H9 (cell line): ENCODE results near the gene TRIB2. TPM values are rescaled to one million over a fixed set of nuclear protein-coding genes. Genes with fewer than 3 reads are reported as not detected.

Experiments
- DNase-seq: peaks from one replicate; pipeline ENCODE4 v3.0.0-alpha.2; 2017
- H2AFZ ChIP-seq: one replicate; pipeline ENCODE4 v1.6.1; 2013; ENCODE audit warnings: mild to moderate bottlenecking, low read length, control low read depth, moderate library complexity
- H2AK5ac ChIP-seq: 2 replicates; pipeline ENCODE4 v1.6.1; 2013; ENCODE audit warnings: low read length, control low read depth, mixed read lengths; ENCODE audit not compliant: insufficient read length
- H2BK120ac ChIP-seq: one replicate; pipeline ENCODE4 v1.6.1; 2013; ENCODE audit warnings: low read depth, mild to moderate bottlenecking, low read length, control low read depth, inconsistent platforms; ENCODE audit not compliant: poor library complexity, severe bottlenecking
- H2BK12ac ChIP-seq: 2 replicates; pipeline ENCODE4 v1.6.1; 2013; ENCODE audit warnings: low read length, control low read depth, mixed read lengths, low read depth; ENCODE audit not compliant: insufficient read length
- H2BK15ac ChIP-seq: 2 replicates; pipeline ENCODE4 v1.6.1; 2013; ENCODE audit warnings: low read depth, low read length, control low read depth
- H2BK20ac ChIP-seq: one replicate; pipeline ENCODE4 v1.6.1; 2013; ENCODE audit warnings: low read depth, mild to moderate bottlenecking, low read length, control low read depth, inconsistent platforms; ENCODE audit not compliant: poor library complexity, severe bottlenecking
- H2BK5ac ChIP-seq: 2 replicates; pipeline ENCODE4 v1.6.1; 2013; ENCODE audit warnings: low read length, control low read depth, mixed read lengths; ENCODE audit not compliant: insufficient read length
- H3K14ac ChIP-seq: 2 replicates; pipeline ENCODE4 v1.6.1; 2013; ENCODE audit warnings: low read length, control low read depth; ENCODE audit not compliant: insufficient read depth
- H3K18ac ChIP-seq: 2 replicates; pipeline ENCODE4 v1.6.1; 2013; ENCODE audit warnings: low read depth, mild to moderate bottlenecking, mixed read lengths, low read length, control low read depth; ENCODE audit not compliant: insufficient read length
- H3K23ac ChIP-seq: 2 replicates; pipeline ENCODE4 v1.6.1; 2013; ENCODE audit warnings: low read length, control low read depth, mixed read lengths, low read depth; ENCODE audit not compliant: insufficient read length
- H3K23me2 ChIP-seq: 2 replicates; pipeline ENCODE4 v1.6.1; 2013; ENCODE audit warnings: low read depth, mild to moderate bottlenecking, mixed read lengths, low read length, control low read depth; ENCODE audit not compliant: insufficient read length, poor library complexity, severe bottlenecking
- H3K27ac ChIP-seq: 2 replicates; pipeline ENCODE4 v1.5.1; 2013; ENCODE audit warnings: low read length, control low read depth, mixed read lengths, low read depth; ENCODE audit not compliant: insufficient read length
- H3K27me3 ChIP-seq: 2 replicates; pipeline ENCODE4 v1.6.1; 2013; ENCODE audit warnings: low read length, control low read depth, inconsistent platforms; ENCODE audit not compliant: insufficient read depth
- H3K4ac ChIP-seq: 2 replicates; pipeline ENCODE4 v1.6.1; 2013; ENCODE audit warnings: low read depth, mild to moderate bottlenecking, control low read depth, inconsistent platforms, low read length, moderate library complexity
- H3K4me1 ChIP-seq: 2 replicates; pipeline ENCODE4 v1.6.1; 2013; ENCODE audit warnings: low read length, control low read depth, inconsistent platforms; ENCODE audit not compliant: insufficient read depth
- H3K4me2 ChIP-seq: 2 replicates; pipeline ENCODE4 v1.6.1; 2013; ENCODE audit warnings: low read length, control low read depth, mixed read lengths; ENCODE audit not compliant: insufficient read length, insufficient read depth
- H3K56ac ChIP-seq: 2 replicates; pipeline ENCODE4 v1.6.1; 2013; ENCODE audit warnings: low read depth, mild to moderate bottlenecking, mixed read lengths, low read length, control low read depth; ENCODE audit not compliant: insufficient read length
- H3K79me1 ChIP-seq: 2 replicates; pipeline ENCODE4 v1.6.1; 2013; ENCODE audit warnings: low read depth, mild to moderate bottlenecking, moderate library complexity, low read length, control low read depth, inconsistent platforms; ENCODE audit not compliant: insufficient read depth, poor library complexity, severe bottlenecking
- H3K79me2 ChIP-seq: 2 replicates; pipeline ENCODE4 v1.6.1; 2013; ENCODE audit warnings: low read length, control low read depth, inconsistent platforms; ENCODE audit not compliant: insufficient read depth
- H3K9ac ChIP-seq: 2 replicates; pipeline ENCODE4 v1.6.1; 2013; ENCODE audit warnings: low read length, control low read depth, mixed read lengths; ENCODE audit not compliant: insufficient read length; ENCODE audit errors: extremely low read depth
- H3K9me3 ChIP-seq: one replicate; pipeline ENCODE4 v1.6.1; 2013; ENCODE audit warnings: low read depth, low read length, inconsistent platforms; ENCODE audit not compliant: control insufficient read depth
- H3T11ph ChIP-seq: one replicate; pipeline ENCODE4 v1.6.1; 2013; ENCODE audit warnings: mild to moderate bottlenecking, low read length, control low read depth, inconsistent platforms
- H4K20me1 ChIP-seq: one replicate; pipeline ENCODE4 v1.6.1; 2013; ENCODE audit not compliant: control insufficient read depth, insufficient read length, insufficient read depth
- H4K5ac ChIP-seq: 2 replicates; pipeline ENCODE4 v1.6.1; 2013; ENCODE audit warnings: low read depth, mild to moderate bottlenecking, mixed read lengths, low read length, control low read depth; ENCODE audit not compliant: insufficient read length
- H4K8ac ChIP-seq: replicated peaks from 2 replicates; pipeline ENCODE4 v1.6.1; 2013; ENCODE audit warnings: low read length, control low read depth, mixed read lengths, low read depth; ENCODE audit not compliant: insufficient read length
- H4K91ac ChIP-seq: 2 replicates; pipeline ENCODE4 v1.6.1; 2013; ENCODE audit warnings: low read depth, mild to moderate bottlenecking, moderate library complexity, mixed read lengths, low read length, control low read depth; ENCODE audit not compliant: insufficient read length
- H3K27ac Mint-ChIP-seq, 3 experiments: 2 replicates in 2 of 3; 3 replicates in 1 of 3; pipeline ENCODE4 v1.8.0; 2020 to 2021; ENCODE audit warnings: mixed read lengths in 3 of 3, mild to moderate bottlenecking in 1 of 3, moderate library complexity in 1 of 3
- H3K27me3 Mint-ChIP-seq: 2 replicates; pipeline ENCODE4 v1.8.0; 2021; ENCODE audit warnings: low read depth, mild to moderate bottlenecking, moderate library complexity, mixed read lengths
- H3K36me3 Mint-ChIP-seq, 3 experiments: 2 replicates in 2 of 3; 3 replicates in 1 of 3; pipeline ENCODE4 v1.8.0; 2020 to 2021; ENCODE audit warnings: low read depth in 3 of 3, mixed read lengths in 3 of 3; ENCODE audit not compliant: insufficient read depth in 1 of 3
- H3K4me1 Mint-ChIP-seq, 2 experiments: 2 replicates each; pipeline ENCODE4 v1.8.0; 2020; ENCODE audit warnings: mixed read lengths in 2 of 2
- H3K4me3 Mint-ChIP-seq, 2 experiments: 2 replicates in 1 of 2; 3 replicates in 1 of 2; pipeline ENCODE4 v1.8.0; 2020 to 2021; ENCODE audit warnings: mild to moderate bottlenecking in 2 of 2, mixed read lengths in 2 of 2, moderate library complexity in 1 of 2
- H3K9me3 Mint-ChIP-seq, 2 experiments: 2 replicates in 1 of 2; 3 replicates in 1 of 2; pipeline ENCODE4 v1.8.0; 2020; ENCODE audit warnings: mild to moderate bottlenecking in 2 of 2, mixed read lengths in 2 of 2, moderate library complexity in 1 of 2
- CTCF ChIP-seq: fragments of 200-600 bp; sonication (generic); conservative IDR thresholded peaks from 3 replicates; pipeline ENCODE4 v1.8.0; 2021; ENCODE audit warnings: antibody characterized with exemption, mild to moderate bottlenecking
- whole genome bisulfite sequencing: extraction: QIAGEN DNeasy Blood & Tissue Kit; methylation state at CpG from one replicate; pipeline ENCODE4 v1.1.7; 2013; ENCODE audit warnings: missing lambda C conversion rate, low lambda C conversion rate, mixed read lengths; ENCODE audit not compliant: insufficient read length; ENCODE audit errors: extremely low coverage; 5-methylcytosine and 5-hydroxymethylcytosine counted together
- total RNA-seq: library from RNA; stranded (reverse); gene quantifications from 2 replicates; pipeline ENCODE4 v1.2.1, GENCODE V29; 2021

TRIB2 gene
- total RNA-seq, 1 experiment from 2014 or later, result 41.9 TPM

- H3K27ac ChIP-seq, result no peak overlapping the region
- no peak overlapping the region for H3K56ac ChIP-seq
- WGBS, result no CpG with 5 or more reads among the region's 10 CpGs
- no peaks in the 10 kb centered on the region for H3K79me1 ChIP-seq
- H2AFZ ChIP-seq, result no peak overlapping the region
- H3K23ac ChIP-seq, result no peak overlapping the region
- Mint-ChIP-seq H3K4me1 (peaks cover 24 to 31% of the 10 kb centered on the region in 2 experiments), H3K36me3 (peaks cover 0 to 11% (median 0%) of the 10 kb centered on the region in 3 experiments; a peak in 3 of 7 replicates), H3K4me3 (no peak overlapping the region; a peak in 1 of 5 replicates), H3K27me3 (peaks cover 4% of the 10 kb centered on the region), H3K27ac (no peak overlapping the region), H3K9me3 (peaks cover 0 to 4% of the 10 kb centered on the region in 2 experiments; a peak in 2 of 5 replicates)
- no peak overlapping the region for H4K91ac ChIP-seq
- no peak for TF ChIP-seq CTCF
- no peak overlapping the region for H3T11ph ChIP-seq
- no peak overlapping the region for H2BK12ac ChIP-seq
- DNase-seq, result no peak
- H2BK5ac ChIP-seq, result no peak overlapping the region
- no peak overlapping the region for H3K4me2 ChIP-seq
- H3K27me3 ChIP-seq, result no peaks in the 10 kb centered on the region
- H3K9ac ChIP-seq, result no peak overlapping the region
- H4K5ac ChIP-seq, result no peak overlapping the region
- no peak overlapping the region for H2BK20ac ChIP-seq
- no peak overlapping the region for H3K18ac ChIP-seq
- H3K9me3 ChIP-seq, result no peaks in the 10 kb centered on the region
- peaks cover 17% of the 10 kb centered on the region; the same call in 1 of the 2 replicates for H3K79me2 ChIP-seq
- no peaks in the 10 kb centered on the region for H4K20me1 ChIP-seq
- no peak overlapping the region for H2AK5ac ChIP-seq
- H3K4ac ChIP-seq, result no peak overlapping the region
- H3K14ac ChIP-seq, result no peak overlapping the region
- no peak overlapping the region for H4K8ac ChIP-seq
- H2BK15ac ChIP-seq, result no peak overlapping the region
- no peak overlapping the region for H2BK120ac ChIP-seq
- peaks cover 24% of the 10 kb centered on the region for H3K23me2 ChIP-seq
- H3K4me1 ChIP-seq, result peaks cover 5% of the 10 kb centered on the region
Measured at GRCh38 chr2:12714391-12715221, 2.1 kb upstream of the TRIB2 start.
